Measurements from ENCODE around the gene SSC4D. TPM values are rescaled to one million over a fixed set of nuclear protein-coding genes. Genes with fewer than 3 reads are reported as not detected.

SSC4D gene
- total RNA-seq, 2 experiments from 2014 or later = 0.44 TPM; not detected in 1

DNA sequence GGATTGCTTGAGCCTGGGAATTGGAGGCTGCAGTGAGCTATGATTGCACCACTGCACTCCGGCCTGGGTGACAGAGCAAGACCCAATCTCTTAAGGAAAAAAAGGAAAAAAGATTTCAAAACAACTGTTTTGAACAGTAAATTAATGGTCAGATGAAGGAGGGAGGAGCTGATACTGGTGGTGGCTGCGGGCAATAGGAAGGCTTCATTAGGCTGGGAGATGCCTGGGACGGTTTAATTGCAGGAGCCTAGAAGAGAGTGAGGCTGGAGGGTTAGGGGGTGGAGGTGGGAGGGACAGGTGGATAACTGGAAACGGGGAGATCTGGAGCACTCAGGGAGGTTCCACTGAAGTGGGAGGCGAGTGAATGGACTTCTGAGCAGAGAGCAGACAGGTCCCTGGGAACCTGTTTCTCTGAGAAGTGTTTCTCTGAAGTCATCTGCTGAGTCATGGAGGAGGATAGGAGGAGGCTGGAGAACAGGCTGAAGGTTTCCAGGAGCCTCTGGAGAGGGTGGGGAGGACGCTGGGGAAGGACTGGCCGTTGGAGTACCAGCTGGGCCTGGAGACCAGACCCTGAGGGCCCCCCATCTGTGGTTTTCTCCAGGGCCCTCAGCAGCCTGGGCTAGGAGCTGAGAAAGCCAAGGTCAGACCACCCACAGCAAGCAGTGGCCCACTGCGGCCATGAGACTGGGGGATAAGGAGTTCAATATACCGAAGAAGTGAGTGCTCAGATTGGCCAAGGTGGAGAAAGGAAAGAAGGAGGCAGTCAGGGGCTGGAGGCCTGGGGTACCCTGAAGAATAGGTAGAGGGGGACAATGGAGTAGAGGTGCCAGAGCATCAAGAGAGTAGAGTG, 36.3 kb downstream of the SSC4D start:
- H3K4me2 ChIP-seq (ENCODE audit: low read length) = no peak overlapping the region
- H3K9me2 ChIP-seq (ENCODE audit: insufficient read depth, low read length) = no peaks in the 10 kb centered on the region
- no peak overlapping the region for H3K27ac ChIP-seq (ENCODE audit: low read depth, low read length, poor library complexity, severe bottlenecking)
- BruUV-seq (replicated peaks) = no TSS peak
- H3K4me1 ChIP-seq (ENCODE audit: insufficient read depth, low read length, poor library complexity, severe bottlenecking) = no peaks in the 10 kb centered on the region
- CTCF ChIA-PET (ENCODE audit: unreplicated experiment) = interaction anchor here (0.6 to 1.2 kb wide), 2 partner anchors 9 to 13 kb away, joined by 3 to 4 read pairs; no protein-coding TSS in a partner anchor
- intact Hi-C loops (cut with micrococcal nuclease; ENCODE audit: unreplicated experiment) = no loop called here
- POLR2A ChIA-PET = interaction anchor here (1.2 kb wide), 1 partner anchor 14 kb away, joined by 4 read pairs; no protein-coding TSS in a partner anchor
- no peak for DNase-seq (ENCODE audit: low spot score)
- TF ChIP-seq EZH2phosphoT487 (IDR thresholded peaks at IDR 0.05; ENCODE audit: borderline replicate concordance, low read depth, low read length) = no peak
- TF ChIP-seq, protein P1, sequence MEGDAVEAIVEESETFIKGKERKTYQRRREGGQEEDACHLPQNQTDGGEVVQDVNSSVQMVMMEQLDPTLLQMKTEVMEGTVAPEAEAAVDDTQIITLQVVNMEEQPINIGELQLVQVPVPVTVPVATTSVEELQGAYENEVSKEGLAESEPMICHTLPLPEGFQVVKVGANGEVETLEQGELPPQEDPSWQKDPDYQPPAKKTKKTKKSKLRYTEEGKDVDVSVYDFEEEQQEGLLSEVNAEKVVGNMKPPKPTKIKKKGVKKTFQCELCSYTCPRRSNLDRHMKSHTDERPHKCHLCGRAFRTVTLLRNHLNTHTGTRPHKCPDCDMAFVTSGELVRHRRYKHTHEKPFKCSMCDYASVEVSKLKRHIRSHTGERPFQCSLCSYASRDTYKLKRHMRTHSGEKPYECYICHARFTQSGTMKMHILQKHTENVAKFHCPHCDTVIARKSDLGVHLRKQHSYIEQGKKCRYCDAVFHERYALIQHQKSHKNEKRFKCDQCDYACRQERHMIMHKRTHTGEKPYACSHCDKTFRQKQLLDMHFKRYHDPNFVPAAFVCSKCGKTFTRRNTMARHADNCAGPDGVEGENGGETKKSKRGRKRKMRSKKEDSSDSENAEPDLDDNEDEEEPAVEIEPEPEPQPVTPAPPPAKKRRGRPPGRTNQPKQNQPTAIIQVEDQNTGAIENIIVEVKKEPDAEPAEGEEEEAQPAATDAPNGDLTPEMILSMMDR (conservative IDR thresholded peaks at IDR 0.05; ENCODE audit: low read length) = no peak
- no peak overlapping the region for H3K4me3 ChIP-seq (ENCODE audit: low read depth, low read length, poor library complexity, severe bottlenecking)
- no peaks in the 10 kb centered on the region for H3K9me3 ChIP-seq (ENCODE audit: low read length)
- H3K79me2 ChIP-seq (ENCODE audit: insufficient read depth, low read depth, low read length) = no peaks in the 10 kb centered on the region
- H3K36me3 ChIP-seq (ENCODE audit: insufficient read depth, low read length) = no peaks in the 10 kb centered on the region
- H2AFZ ChIP-seq (ENCODE audit: low read length) = no peak overlapping the region
- H4K20me1 ChIP-seq (ENCODE audit: insufficient read depth, low read length) = no peaks in the 10 kb centered on the region

DNA sequence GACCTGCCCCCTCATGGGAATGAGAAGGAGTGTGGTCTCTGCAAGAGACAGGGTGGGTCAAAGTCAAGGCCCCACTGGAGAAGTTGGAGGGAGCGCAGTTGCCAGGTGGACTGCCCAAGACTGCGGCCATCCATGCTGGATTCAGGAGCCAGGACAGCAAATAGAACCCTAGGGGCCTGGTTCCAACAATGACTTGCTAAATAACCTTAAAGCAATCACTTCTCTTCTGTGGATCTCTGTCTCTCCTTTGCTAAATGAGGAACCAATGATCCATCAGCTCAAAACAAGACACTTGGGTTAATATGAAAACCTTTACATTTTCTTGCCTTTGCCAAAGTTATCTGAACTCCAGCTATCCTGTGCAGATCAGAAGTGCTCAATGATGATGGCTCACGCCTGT, 38.1 kb downstream of the SSC4D start:
- no peaks in the 10 kb centered on the region for H3K9me2 ChIP-seq (ENCODE audit: insufficient read depth, low read length)
- BruUV-seq (replicated peaks) = no TSS peak
- no peak overlapping the region for H2AFZ ChIP-seq (ENCODE audit: low read length)
- H3K4me3 ChIP-seq (ENCODE audit: low read depth, low read length, poor library complexity, severe bottlenecking) = no peak overlapping the region
- H3K4me2 ChIP-seq (ENCODE audit: low read length) = no peak overlapping the region
- H3K36me3 ChIP-seq (ENCODE audit: insufficient read depth, low read length) = no peaks in the 10 kb centered on the region
- TF ChIP-seq EZH2phosphoT487 (IDR thresholded peaks at IDR 0.05; ENCODE audit: borderline replicate concordance, low read depth, low read length) = no peak
- TF ChIP-seq, protein P1 (conservative IDR thresholded peaks at IDR 0.05; ENCODE audit: low read length) = no peak
- POLR2A ChIA-PET = interaction anchor here (0.6 kb wide), 1 partner anchor 135 kb away, joined by 3 read pairs; no protein-coding TSS in a partner anchor
- H3K79me2 ChIP-seq (ENCODE audit: insufficient read depth, low read depth, low read length) = no peaks in the 10 kb centered on the region
- H3K9me3 ChIP-seq (ENCODE audit: low read length) = no peaks in the 10 kb centered on the region
- DNase-seq (ENCODE audit: low spot score) = no peak
- intact Hi-C loops (cut with micrococcal nuclease; ENCODE audit: unreplicated experiment) = no loop called here
- no peaks in the 10 kb centered on the region for H3K4me1 ChIP-seq (ENCODE audit: insufficient read depth, low read length, poor library complexity, severe bottlenecking)
- no peaks in the 10 kb centered on the region for H4K20me1 ChIP-seq (ENCODE audit: insufficient read depth, low read length)
- CTCF ChIA-PET (ENCODE audit: unreplicated experiment) = interaction anchor here (0.6 kb wide), 1 partner anchor 14 kb away, joined by 10 read pairs; no protein-coding TSS in a partner anchor
- H3K27ac ChIP-seq (ENCODE audit: low read depth, low read length, poor library complexity, severe bottlenecking) = no peak overlapping the region

DNA sequence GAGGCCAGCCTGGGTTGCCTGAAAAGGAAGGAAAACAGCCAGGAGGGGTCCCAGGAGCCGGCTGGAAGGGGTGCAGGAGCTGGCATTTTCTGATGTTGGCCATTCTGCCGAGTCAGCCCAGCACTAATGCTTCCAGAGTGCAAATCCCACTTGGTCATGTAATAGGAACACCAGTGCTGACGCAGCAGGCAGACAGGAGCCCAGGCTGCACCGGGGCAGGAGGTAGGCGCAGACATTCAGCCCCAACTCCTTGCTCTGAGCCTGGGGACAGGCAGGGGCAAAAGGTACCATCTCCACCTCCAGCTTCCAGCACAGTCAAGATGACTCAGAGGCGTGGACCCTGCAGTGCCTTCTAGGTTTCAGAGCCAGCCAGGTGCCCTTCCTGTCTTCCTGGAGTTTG, 40.5 kb downstream of the SSC4D start:
- intact Hi-C loops (cut with micrococcal nuclease; ENCODE audit: unreplicated experiment) = no loop called here
- Histone ChIP-seq H3K4me2 (ENCODE audit: low read length) (no peak overlapping the region), H2AFZ (ENCODE audit: low read length) (no peak overlapping the region), H3K4me1 (ENCODE audit: insufficient read depth, low read length, poor library complexity, severe bottlenecking) (peaks cover 11% of the 10 kb centered on the region), H3K36me3 (ENCODE audit: insufficient read depth, low read length) (no peaks in the 10 kb centered on the region), H3K9me2 (ENCODE audit: insufficient read depth, low read length) (no peaks in the 10 kb centered on the region), H3K27ac (ENCODE audit: low read depth, low read length, poor library complexity, severe bottlenecking) (no peak overlapping the region), H4K20me1 (ENCODE audit: insufficient read depth, low read length) (no peaks in the 10 kb centered on the region), H3K9me3 (ENCODE audit: low read length) (no peaks in the 10 kb centered on the region), H3K4me3 (ENCODE audit: low read depth, low read length, poor library complexity, severe bottlenecking) (no peak overlapping the region), H3K79me2 (ENCODE audit: insufficient read depth, low read depth, low read length) (no peaks in the 10 kb centered on the region)
- ChIA-PET CTCF (ENCODE audit: unreplicated experiment) (no interaction called here), POLR2A (no interaction called here)
- TF ChIP-seq EZH2phosphoT487 (IDR thresholded peaks at IDR 0.05; ENCODE audit: borderline replicate concordance, low read depth, low read length) = no peak
- TF ChIP-seq, protein P1 (conservative IDR thresholded peaks at IDR 0.05; ENCODE audit: low read length) = no peak
- BruUV-seq (replicated peaks) = no TSS peak
- DNase-seq (ENCODE audit: low spot score) = no peak
